NCI-H526 treated with DMSO at 0.1 percent for 48 hours (cell line): Measurements from ENCODE around the gene MOB3B.
A peak's percentile ranks its signal among the peaks of the same experiment; 100 is the strongest.
"Not testable (repeated sequence)": the region's sequence is repeated elsewhere in the genome, so short reads cannot be mapped to it uniquely, and the experiment has no call there.

Source experiments
- DNase-seq: peaks from one replicate; lab custom pipeline; 2025; lab: John Stamatoyannopoulos, UW

Gene MOB3B

GRCh38 chr9:27514551-27514950 is 15.1 kb downstream of the MOB3B start:
- no peak for DNase-seq

DNA sequence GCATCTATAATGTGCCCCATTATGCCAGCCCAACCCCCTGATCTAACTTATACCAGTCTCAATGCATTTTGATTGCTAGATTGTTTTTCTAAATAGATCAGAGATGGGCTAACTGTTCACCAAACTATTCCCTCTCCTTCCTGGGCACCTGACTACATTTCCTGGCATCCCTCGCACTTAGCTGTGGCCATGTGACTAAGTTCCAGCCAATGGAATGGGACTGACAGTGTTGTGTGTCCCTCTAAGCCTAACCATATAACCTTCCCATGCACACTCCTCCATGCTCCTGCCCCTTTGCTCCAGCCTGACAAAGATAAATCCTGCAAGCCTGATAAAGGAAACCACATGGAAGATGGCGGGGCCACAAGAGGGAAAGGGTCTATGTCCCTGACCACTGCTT is 17.8 kb downstream of the MOB3B start:
- DNase-seq: no peak

DNA sequence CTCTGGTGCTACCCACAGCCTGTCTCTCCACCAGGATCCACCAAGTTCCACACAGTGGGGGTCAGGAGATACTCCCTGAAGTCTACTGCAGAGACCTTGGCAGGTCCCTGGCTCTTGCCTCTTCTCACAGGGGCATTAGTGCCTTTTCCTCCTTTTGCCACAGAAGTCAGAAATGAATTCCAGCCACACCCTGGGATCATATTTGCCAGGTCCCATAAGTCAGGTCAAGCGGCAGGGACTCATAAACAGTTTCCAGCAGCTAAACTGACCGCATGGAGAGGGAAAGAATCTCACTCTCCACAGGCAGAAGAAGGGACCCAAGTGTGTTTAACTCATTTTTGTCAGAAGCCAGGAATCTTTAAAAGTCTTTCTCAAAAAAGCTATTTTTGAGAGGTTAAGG is 18.8 kb downstream of the MOB3B start:
- no peak for DNase-seq

DNA sequence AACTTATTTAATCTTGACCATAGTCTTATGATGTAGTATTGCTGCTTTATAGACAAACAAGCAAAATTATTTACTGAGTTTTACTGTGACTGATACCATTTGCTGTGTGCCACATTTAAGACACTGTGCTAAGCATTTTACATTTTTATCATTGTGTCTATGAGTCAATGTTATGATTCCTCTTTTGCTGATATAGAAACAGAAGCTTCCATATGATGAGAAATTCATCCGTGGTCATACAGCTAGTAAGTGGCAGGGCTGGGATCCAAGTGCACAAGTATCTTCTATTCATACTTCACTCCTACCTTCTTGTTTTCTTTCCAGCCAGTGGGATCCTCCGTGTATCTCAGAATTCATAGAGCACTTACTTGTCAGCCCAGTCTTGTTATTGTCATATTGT is 22.6 kb downstream of the MOB3B start:
- DNase-seq: no peak

DNA sequence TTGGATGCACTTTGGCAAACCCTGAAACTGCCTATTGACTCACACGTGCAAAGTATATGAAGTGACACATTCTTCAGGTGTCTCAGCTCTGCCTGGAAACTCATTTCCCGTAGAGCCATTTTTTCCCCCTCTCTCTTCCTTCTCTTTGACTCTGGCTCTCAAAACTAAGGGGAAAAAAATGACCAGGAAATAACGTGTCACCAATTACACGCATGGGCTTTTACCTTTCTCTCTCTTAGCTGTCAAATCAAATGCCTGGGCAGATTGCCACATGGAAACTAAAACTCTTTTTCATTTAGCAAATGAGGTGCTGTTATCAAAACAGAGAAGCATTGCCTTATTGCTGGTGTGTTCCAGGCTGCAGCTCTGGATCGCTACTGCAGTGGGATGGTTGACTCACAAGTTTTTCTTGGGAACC is 23.9 kb downstream of the MOB3B start:
- DNase-seq: no peak

- DNase-seq: no peak
Measured at GRCh38 chr9:27504259-27504658, 25.4 kb downstream of the MOB3B start.

- no peak for DNase-seq
Measured at GRCh38 chr9:27503623-27504022, 26.0 kb downstream of the MOB3B start.

DNA sequence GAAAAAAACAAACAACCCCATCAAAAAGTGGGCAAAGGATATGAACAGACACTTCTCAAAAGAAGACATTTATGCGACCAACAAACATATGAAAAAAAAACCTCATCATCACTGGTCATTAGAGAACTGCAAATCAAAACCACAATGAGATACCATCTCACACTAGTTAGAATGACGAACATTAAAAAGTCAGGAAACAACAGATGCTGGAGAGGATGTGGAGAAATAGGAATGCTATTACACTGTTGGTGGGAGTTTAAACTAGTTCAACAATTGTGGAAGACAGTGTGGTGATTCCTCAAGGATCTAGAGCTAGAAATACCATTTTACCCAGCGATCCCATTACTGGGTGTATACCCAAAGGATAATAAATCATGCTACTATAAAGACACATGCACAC is 28.7 kb downstream of the MOB3B start:
- DNase-seq: not testable (repeated sequence)

- no peak for DNase-seq
Measured at GRCh38 chr9:27499451-27499850, 30.2 kb downstream of the MOB3B start.

DNA sequence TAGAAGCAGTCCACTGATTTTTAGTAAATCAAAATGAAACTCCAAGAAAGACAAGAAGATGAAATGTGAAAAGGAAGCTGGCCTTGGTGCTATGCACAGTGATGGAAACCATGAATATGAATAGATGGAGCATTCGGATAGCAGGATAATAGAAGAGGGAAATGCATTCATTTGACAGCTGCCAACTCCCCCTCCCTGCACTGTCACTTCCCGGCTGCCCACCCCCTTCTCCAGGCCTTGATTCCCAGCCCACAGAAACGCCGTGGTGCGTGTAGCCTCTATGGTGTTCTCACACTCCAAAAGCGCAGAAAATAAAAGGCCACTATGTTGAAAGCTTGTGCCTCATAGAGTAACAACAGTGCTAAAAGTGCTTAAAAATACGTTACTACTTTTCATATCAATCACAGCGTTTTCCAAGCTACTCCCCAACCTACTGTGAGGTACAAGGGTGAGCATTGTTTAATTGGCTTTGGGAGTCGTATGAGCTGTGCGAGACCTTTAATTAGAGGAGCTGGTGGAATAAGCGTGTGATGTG is 31.7 kb downstream of the MOB3B start:
- no peak for DNase-seq

DNA sequence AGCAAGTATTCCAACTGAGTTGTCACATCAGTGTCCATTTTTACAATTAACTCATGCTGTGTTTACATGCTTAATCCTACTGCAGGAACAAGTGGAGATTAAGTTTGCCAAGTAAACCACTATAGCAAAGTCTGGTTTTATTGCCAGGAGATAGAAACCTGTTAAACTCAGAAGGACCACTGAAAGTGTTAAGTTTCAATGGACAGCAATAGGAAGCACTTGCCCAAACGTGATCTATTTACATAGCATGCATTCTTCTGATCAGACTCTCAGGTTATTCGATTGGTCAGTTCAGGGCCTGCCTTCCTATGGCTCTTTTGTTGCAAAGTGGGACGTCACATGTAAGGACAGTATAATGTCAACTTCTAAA is 33.5 kb downstream of the MOB3B start:
- DNase-seq: no peak

DNA sequence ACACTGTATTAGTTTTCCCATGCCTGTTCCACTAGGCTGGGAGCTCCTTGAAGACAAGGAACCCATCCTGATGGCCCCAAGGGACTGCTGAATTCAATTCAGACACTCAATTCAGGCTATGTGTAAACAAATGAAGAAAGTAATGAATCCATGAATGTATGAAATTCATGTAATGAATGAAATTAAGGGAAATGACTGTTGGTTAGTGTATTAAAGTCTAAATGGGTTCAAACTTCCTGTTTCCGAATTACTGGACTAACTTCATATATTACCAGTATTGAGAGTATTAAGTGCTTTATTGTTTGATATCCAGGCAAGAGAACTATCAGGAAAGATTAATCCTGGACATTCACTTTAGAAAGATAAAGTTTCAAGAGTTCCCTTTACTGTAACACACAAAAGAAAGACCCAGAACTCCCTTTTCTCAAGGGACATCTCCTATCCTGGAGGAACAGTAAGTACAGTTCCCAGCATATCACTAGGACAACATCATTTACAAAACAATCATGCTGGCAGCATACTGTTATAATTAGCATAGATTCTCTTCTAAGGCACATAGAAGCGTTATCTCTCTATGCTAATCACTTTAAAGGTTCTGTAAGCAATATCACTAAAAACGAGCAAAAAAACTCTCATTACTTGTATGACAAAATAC is 34.0 kb downstream of the MOB3B start:
- no peak for DNase-seq

DNA sequence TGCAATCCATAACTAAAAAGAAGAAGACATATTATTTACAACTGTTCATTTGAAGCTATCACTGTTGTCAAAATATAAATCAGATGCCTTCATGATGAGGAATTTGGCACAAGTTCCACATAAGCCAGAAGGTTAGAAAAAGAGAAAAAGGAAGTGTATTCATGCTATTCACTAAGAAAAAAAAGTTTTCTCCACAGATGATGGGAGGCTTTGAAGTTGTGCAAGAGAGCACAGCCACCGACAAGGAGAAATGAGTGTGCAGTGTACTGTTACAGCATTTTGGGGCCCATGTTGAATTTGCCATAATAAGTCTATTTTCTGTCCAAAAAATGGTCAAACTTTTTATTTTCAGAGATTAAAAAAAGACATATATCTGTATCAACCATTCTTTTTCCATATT is 38.5 kb downstream of the MOB3B start:
- no peak for DNase-seq

DNA sequence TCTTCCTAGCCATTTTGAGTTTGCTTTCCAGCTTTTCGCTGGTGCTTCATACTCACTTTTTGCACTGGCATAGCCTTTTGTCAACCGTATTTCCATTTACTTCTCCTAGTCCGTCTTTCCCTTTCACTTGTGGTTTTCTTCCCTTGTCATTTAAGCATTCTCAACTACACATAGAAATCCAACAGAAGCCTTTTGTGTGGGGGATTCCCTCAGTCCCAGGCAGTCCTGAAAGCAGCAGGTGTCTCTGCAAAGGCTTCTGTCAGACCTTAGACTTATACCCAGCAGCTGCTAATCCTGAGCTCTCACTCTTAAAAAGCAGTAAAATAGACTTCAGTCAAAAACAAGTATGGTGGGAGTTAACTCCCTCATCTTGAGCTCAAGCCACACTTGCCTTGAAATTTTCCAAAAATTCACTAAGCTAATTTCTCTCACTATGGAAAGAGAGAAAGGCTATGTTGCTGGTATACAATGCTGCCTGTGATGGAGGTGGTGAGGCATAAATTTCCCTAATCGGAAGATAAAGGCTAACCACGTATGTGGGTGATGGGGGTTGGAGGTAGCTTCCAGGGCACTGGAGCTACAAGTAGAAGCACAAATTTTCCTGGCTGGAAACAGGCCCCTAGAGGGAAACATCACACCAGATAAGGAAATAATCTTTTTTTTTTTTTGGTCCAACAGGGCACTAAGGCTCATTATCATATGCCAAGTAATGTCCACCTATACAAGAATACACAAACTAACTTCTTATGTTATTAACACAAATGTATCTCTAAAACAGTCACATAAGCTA is 40.3 kb downstream of the MOB3B start:
- DNase-seq: peak; percentile 30

DNA sequence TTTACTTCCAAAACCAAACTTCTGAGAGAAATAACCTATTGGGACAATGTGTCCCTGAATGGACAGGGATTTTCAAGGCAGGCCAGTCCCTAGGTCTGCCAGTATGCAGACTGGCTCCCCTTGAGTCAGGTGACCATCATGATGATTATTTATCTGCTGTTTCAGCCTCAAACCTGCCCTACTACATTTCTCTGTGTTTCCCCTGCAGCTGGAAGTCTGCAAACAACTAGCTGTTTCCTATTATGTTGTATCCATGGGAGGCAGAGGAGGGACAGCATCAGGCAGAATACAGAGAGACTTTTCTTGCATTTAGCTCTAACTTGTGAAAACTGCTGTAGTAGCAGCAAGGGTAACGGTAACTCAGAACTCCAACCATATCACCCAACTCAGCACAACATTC is 41.7 kb downstream of the MOB3B start:
- no peak for DNase-seq

GRCh38 chr9:27487128-27487640 is 42.4 kb downstream of the MOB3B start:
- DNase-seq: peak; percentile 40

- no peak for DNase-seq
Measured at GRCh38 chr9:27485158-27485557, 44.5 kb downstream of the MOB3B start.

DNA sequence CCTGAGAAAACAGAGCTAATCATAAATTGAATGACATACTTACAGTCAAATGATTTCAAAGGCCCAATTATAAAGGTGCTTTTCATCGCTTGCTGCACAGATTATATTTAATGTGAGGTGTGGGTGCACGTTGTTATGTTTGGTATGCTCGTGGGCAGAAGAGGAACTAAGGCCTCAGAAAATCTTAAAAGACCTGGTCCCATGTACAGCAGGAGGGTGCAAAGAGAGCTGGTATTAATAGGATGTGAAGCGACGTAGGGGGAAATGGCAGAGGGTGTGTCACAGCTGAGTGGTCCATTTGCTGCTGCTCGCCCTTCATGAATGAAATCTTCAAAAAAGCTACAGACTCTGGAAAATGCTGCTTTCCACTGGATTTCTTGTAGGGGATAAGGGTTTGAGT is 46.0 kb downstream of the MOB3B start:
- DNase-seq: no peak

- DNase-seq: no peak
Measured at GRCh38 chr9:27482709-27483108, 46.9 kb downstream of the MOB3B start.

GRCh38 chr9:27478322-27478721 is 51.3 kb downstream of the MOB3B start:
- DNase-seq: no peak

DNA sequence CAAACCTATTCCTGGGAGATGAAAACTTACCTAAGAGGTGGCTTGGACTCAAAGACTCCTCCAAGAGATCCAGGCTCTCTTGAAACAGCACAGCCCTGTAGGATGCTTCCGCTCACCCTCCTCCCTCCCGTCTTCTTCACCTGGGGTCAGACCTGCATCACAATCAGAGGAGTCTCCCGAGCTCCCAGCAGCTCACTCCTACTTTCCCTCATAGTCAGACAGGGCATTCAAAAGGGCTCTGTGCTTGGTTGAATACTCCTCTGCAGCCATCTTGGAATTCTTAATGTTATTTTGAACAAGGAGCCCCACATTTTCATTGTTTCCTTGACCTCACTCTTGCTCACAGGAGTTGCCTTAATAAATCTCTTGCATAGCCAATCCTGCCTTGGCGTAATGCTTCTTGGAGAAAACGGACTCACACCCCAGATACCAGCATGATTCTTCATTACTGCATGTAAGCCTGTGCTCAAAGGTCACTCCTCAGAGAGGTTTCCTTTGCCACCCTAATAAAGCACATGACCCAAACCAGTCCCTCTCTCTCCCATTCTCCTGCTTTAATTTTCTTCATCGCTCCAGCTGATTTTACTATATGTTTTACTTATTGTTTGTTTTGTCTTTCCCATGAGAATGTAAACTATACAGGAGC is 52.6 kb downstream of the MOB3B start:
- DNase-seq: no peak

GRCh38 chr9:27475057-27475595 is 54.5 kb downstream of the MOB3B start:
- DNase-seq: no peak

- DNase-seq: no peak
Measured at GRCh38 chr9:27474305-27474704, 55.3 kb downstream of the MOB3B start.
